CD1c-positive myeloid dendritic cell (primary cell): ENCODE measurements around the gene IGSF3.
"Not testable (repeated sequence)": the region's sequence is repeated elsewhere in the genome, so short reads cannot be mapped to it uniquely, and the experiment has no call there.

ENCODE experiments used
- DNase-seq: peaks from one replicate; pipeline ENCODE4 v3.0.0-alpha.2; 2016; ENCODE audit errors: extremely low spot score

IGSF3 gene

DNA sequence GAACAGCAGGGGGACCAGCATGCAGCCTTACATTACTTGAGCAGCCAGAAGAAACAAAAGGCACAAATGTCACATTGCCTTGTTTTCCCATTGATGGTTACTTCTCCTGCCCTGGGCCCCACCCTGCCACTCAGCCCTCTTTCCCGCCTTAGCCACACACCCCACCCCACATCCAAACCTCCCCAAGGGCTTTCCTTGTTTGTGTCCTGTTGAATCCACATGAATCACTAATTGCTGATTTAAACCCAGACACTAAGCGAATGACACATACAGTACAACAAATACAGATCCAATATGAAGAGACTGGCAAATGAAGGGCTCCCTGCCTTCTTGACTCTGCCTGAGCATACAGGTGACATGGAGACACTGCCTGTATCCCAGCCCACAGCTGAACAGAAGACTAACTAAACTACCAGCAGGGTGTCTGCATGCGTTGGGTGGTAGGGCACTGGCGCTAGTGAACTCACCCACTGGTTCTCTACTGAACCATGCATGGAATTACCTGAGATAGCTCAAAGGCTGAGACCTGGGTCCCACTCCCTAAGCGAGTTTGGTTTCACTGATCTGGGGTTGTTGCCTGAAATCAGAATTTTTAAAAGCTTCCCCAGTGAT is 3.1 kb downstream of the IGSF3 start:
- DNase-seq = no peak

DNA sequence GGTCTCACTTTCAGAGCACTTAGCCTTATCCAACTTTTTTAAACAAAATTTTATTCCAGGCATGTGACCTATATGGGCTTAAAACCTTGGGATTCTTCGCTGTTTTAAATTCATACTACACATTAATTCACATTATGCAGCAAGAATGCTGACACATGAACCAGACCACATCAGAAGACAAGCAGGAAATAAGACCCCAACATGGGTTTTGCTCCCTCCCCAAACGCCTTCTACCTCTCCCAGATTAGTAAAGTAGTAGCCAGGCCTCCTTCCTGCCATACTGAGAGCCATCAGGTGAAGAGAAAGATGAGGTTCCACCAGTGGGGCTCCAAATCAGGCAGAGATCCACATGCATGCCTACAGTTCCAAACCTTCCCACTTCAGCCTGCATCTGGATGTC is 3.7 kb downstream of the IGSF3 start:
- DNase-seq = no peak

DNA sequence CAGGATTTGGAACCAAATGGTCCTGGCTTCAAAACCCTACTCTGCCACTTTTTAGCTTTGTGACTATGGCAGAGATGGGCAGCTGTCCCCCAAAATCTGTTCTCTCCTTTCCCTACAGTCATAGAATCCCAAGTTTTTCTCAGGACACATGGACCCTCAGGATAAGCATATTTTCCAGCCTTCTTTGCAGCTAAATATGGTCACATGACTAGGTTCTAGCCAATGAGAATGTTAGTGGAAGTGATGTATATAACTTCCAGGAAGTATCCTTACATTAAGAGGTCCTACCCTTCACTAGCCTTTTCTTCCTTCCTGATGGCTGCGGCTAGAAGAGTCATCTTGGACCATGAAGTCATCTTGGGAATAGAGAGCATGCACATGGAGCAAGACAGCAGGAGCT is 5.9 kb downstream of the IGSF3 start:
- DNase-seq = no peak

DNA sequence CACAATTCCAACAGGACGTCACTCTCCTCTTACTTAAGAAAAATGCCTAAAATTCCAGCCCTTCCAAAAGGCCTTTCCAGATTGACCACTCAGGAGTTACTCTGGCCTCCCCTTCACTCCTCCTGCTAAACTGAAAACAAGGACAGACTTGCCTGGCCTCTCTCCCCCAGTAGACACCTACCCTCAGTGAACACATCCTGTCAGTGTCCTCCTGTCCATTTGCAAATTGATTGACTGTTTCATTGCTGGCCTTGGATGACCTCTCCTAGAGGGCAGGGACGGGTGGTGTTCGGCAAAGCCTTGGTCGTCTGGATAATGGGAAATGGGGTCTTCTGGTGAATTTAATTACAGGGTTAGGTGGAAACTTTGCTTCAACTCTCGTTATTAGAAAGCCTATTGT is 8.9 kb downstream of the IGSF3 start:
- DNase-seq = not testable (repeated sequence)

DNA sequence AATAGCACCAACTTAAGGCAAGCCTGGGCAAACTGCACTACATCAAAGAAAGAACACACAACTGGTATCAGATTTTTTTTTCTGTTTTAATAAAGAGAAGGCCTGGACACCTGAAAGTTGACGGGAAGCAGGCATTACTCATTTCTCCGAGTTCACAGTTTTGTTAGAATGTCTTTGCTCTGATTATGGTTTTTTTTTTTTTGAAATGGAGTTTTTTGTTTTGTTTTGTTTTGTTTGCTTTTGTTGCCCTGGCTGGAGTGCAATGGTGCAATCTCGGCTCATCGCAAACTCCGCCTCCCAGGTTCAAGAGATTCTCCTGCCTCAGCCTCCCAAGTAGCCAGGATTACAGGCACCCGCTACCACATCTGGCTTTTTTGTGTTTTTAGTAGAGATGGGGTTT is 9.7 kb downstream of the IGSF3 start:
- DNase-seq = not testable (repeated sequence)

DNA sequence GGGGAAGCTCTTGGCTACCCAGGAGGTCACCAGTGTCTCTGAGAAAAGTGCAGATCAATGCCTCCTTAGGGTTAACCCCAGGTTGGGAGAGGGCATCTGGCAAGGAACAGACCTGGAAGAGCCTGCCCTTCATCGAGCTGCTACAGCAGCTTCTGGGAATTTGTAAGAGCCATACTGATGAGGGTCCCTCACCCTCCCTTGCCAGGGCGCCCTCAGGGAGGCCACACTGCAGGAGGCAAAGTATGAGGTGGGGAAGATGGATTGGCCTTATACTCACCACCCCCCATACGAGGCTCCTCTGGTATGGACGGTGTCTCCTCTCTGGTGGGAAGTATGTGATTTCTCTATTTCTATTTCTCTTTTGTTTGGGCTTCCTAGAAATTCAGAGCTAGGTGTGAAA is 13.2 kb downstream of the IGSF3 start:
- DNase-seq = no peak

DNA sequence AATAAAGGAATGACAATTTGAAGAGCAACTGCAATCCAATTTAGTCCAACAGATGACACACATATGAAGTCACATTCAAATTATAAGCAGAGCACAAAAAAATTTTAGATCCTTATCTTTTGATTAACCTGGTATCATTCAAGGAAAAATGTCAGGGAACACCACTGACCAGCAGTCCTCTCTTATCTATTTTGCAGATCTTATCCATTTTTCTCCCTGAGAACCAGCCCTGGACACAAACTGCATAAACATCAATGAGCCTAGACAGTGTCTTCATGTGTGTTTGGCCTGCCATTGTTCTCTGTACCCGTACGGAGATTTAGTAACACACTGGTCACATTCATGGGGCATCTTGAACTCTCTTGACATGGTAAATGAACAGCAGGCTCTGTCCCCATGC is 14.9 kb downstream of the IGSF3 start:
- not testable (repeated sequence) for DNase-seq

DNA sequence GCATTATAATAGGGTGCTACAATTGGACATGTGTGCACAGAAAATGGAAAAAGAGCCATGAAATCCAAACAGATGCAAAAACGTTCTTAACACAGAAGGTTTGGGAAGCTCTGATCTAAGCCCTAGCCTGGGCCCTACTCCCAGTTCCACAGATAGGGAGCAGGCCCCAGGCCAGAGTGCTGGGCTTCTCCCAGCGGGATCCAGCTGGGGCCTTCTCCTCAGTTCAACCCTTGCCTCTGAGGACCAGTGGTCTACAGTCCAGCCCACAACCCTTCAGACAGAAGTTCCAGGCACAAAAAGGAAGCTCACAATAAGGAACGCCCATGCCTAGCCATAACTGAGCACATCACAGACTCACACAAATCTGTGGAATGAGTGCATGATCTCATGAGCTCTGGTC is 16.8 kb downstream of the IGSF3 start:
- DNase-seq = not testable (repeated sequence)

DNA sequence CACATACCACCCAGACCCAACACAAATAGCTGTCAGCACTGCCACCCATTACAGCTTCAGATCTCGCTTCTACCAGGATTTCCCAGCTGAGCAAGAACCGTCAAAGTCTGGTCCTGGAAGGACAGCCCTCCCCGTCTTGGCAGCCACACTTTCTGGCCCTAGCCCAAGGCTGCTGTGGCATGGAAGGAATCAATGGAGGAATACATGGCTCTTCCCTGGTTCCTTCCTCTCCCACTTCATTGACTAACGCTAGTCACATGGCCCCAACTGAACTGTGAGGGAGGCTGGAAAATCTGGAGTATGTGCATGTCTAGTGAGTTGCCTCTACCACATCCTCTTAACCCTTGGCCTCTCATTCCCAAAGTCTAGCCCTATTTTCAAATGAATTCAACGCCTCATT is 18.5 kb downstream of the IGSF3 start:
- not testable (repeated sequence) for DNase-seq

DNA sequence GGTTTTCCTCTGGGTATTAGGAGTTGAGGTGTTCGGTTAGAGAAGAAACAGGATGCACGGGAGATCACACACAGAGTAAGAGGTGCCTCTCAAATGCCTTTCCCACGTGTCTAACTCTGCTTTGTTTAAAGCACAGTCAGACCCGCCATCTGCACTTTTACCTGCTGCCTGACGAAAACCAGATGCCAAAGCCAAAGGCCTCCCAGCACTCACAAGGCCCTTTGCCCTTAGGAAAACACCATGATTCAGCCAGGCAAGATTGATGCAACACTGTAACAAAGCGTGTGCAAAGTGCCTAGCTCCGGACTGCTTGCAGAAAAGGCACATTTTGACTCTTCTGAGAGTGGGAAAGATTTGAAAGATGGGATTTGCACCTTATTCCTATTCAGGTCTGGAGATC is 19.2 kb downstream of the IGSF3 start:
- DNase-seq = not testable (repeated sequence)

DNA sequence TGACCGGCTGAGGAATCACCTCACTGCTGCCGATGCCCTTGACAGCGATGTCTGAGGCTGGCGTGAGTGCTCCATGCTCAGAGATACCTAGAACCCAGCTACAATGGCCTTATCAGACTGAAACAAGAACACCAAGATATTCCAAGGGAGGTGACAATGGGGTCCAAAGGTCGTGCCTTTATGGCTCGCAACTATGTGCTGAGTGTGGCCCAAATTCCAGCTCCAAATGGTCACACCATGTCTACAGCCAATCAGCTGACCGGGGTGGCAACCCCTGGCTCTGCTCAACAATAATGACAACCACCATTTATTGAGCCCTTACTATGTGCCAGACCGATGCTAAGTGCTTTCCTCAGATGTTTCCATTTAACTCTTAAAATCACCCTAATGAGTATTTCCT is 20.3 kb downstream of the IGSF3 start:
- not testable (repeated sequence) for DNase-seq

DNA sequence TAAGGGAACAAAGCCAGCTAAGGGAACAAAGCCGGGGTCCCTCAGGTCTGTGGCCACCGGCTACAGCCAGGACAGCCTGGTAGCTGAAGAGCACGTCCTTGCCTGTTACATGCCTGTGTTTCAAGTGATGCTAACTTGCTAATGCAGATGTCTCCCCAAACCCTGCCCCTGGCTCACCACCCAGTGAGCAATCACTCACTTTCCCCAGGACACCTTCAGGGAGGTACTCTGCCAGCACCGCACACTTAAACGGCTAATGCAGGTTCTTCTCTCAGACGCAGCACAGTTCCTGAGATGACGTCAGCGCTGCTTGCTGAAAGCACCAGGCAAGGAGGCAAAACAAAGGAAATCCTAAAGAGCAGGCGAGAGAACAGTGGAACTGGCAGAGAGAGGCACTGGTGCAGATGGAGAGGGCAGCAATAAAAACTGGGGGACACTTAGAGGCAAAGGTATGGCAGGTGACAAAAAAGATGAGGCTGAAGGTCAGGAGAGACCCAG is 20.8 kb downstream of the IGSF3 start:
- DNase-seq = not testable (repeated sequence)

DNA sequence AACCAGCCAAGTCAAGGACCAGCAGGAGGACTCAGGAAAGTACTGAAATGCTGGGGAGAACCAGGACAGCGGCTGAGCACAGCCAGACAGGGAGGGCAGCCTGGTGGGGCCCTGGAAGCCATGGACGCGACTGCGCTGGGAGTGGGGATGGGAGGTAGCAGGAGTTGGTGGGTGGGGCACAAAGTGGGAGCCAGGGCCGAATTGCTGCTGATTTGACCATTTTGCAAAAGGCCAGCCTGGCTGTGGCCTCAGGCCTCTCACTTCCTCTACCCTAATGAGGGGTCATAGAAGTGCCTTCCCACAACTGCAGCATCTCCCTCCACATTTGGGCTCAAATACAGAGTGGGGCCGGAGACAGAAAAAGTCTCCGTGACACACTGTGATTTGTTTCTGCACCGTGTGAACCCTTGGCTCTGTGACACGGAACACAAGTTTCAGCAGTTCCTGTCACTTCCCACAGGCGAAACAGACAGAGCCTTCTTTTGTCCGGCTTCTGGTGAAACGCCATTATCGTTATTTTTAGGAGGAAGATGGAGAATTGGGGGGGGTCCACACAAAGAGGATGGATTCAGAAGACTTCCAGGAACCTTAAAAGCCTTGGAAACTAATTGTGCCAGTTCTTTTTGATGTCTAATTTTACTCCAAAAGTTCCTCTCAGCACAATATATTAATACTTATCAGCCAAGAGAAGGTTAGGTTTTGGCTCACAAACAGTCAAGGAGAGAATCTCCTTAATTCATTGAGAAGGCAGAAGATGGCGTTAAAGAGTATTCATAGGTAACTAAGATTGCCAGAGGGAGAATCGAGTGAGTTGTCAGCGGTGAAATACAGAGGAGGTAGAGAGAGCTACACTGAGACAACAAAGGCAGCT is 21.5 kb downstream of the IGSF3 start:
- not testable (repeated sequence) for DNase-seq

DNA sequence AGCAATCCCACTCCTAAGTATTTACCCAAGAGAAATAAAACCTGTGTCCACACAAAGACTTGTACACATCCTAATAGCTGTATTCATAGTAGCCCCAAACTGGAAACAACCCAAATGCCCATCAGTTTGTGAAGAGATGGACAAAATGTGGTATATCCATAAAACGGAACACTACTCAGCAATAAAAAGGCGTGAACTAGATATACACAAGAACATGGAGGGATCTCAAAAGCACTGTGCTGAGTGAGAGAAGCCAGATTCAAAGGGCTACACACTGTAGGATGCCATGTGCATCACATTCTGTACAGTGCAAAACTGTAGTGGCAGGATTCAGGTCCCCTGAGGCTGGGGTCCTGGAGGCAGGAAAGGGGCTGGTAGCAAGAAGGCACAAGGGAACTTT is 22.5 kb downstream of the IGSF3 start:
- DNase-seq = not testable (repeated sequence)

DNA sequence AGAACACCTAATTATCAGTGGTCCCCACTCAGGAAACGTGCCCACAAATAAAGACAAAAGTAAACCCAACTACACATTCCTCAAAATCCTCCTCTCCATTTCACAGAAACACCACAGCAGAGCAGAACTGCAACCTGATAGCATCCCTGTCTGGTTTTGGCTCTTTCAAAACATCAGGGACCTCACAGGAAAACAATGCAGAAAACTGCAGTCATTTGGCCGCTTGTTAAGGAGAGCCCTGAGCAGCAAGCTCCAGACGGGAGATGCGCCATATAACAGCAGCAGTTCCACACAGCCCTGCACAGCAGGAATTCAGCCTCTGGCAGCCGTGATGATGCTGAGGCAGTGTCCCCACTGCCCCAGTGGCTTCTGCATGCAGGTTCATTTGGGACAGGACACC is 23.4 kb downstream of the IGSF3 start:
- DNase-seq = not testable (repeated sequence)

DNA sequence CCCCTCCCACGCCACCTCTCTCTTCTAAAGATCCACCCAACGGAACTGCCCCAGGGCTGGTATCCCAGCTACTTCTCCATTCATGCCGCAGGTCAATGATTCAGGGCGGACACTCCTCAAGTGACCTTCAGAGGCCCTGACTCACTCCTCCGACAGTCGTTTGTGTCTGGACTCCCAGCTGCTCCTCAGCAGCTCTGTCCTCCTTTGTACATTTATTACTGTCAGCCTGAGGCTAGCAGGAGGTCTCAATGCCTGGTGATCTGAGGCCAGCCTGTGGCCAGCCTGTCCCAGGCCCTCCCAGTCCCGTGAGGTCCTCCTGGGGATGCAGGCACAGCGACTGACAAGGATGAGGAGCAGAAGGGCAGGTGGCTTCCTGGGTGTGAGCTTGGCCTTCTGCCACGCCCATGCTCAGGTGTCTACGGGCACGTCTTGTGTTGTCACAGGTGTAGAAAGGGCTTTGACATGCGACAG is 24.2 kb downstream of the IGSF3 start:
- DNase-seq = not testable (repeated sequence)

DNA sequence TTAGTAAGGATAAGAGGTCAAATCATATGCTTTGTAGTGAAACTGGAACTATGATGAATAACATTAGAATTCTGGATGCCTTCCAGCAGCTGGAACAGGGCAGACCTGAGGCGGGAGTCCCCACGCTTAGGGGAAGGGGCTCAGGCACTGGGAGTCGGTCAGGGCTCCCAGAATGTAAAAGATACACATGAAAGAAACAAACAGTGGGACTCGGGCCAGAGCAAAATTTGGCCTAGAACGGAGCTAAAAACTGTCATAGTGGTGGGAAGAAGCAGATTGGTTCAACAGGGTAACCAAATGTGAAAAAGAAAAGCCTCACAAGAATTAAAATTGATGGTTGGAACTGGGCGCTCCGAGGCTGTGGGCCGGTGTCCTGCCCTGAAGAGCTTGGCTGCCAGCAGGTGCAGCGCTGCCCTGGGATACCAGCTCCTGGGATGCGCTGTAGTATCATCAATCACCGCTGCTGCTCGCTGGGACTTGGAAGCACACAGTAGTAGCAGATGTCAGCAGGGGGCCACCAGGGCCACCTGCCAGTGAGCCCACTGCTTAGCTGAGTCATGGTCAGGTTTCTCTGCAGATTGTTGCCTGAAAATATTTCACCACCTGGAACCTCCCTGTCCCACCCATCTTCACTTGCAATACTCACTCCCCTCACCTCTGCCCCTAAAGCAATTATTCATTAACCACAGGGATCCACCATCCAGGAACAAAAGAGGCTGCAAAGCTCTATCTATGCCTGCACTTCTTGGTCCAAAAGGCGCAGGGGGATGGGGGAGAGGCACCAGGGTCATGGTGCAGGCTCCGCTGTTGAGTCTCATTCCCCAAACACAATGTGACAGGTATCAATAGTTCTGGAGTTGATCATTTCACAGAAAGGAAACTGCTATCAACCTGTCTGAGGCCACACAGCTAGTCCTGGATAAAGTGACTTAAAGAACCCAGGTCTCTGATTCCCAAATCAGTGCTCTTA is 24.9 kb downstream of the IGSF3 start:
- not testable (repeated sequence) for DNase-seq

DNA sequence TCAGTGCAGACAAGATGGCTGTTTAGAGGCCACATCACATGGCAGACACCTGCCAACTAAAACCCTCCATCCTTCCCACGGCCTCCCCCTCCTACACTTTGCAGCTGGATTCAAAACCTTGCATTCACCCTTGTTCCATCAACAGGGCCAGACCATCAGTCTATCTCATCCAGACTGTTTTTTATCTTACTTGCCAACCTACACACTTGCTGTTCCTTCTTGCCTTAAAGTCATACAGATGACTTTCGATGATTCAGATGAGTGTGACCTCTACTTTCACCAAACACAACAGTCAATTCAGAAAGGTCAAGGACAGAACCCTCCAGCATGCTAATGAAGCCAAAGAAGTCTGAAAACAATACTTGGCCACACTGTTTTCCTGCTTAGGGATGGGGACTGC is 29.9 kb downstream of the IGSF3 start:
- DNase-seq = peak; percentile 7

DNA sequence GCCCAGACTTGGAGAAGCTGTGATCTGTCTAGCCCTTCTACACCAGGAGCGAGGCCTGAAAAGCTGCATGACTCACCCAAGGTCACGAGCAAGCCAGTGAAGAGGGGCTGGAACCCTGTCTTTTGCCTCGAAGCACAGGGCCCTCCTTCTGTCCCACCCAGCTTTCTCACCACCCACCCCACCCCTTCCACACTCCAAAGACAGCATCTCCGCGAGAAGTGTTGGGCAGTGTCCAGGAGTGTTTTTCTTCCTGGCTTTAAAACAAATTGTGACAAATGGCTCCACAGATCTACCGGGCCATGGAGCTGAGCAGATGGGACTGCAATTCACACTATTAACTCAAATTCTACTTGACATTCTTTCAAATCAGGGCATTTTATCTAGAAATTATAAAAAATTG is 30.9 kb downstream of the IGSF3 start:
- not testable (repeated sequence) for DNase-seq

DNA sequence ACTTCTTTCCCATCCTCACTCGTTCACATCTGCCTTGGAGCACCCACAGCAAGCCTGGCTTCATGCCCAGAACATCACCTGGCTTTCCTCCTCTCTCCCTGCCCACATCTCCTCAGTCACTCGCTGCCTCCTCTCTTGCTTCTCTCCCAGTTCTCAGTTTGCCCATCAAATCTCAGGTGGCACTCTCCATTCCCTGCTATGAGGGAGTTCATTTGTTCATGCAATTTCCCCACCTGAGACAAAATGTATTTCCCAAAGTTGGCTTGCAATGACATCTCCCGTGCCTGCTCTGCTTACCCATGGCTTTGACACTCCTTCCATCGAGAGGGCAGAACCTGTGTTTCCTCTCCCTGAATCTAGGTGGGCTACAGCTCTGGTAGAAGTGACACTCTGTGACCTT is 33.1 kb downstream of the IGSF3 start:
- DNase-seq = not testable (repeated sequence)

DNA sequence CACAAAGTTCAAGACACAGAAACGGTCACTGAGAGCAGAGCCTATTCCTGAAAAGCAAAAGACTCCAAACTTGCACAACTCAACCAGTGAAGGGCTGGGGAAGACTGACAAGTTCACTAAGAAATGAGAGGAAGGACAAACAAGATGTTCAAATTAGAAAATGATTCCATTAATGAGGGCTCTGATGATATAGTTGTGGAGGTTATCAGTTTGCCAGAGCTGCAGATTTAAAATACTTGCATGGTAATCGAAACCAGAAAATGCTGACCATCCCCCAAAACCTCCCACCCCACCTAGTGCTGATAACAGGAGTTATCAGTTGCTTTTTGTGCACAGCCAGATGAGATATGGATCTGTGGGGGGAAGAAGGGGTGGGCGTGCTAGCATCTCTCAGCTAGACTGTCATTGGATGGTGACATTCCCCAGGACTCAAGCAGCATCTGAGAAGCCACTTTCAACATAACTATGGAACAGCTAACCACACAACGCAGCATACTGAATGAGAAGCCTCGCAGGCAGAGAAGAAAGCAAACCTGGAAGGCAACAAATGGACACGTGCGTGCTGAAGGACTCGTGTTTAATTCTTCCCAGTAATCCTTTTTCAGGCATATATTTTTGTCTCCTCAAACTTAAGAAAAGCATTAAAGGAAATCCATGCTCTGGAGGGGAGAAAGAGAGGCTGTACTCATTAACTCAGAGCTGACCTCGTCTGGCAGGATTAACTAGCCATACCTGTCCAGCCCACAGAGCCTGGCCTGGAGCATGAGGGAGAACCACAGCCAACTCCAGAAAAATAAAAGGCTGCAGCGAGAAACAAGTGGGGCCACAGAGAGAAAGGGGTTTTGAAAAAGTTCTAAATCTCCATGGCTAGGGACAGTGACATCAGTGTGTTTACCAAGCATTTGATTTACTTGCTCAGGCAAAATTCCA is 35.3 kb downstream of the IGSF3 start:
- not testable (repeated sequence) for DNase-seq
